GM12878 (cell line): ENCODE measurements around the gene UBE2E2. TPM values are rescaled to one million over a fixed set of nuclear protein-coding genes. Genes with fewer than 3 reads are reported as not detected.

Experiments
- ESRRA ChIP-seq: IDR thresholded peaks from 2 replicates; pipeline ENCODE4 v1.6.1; 2012; ENCODE audit warnings: mild to moderate bottlenecking, low read length, improper control_type of control experiment
- HDGF ChIP-seq: fragments of 450-650 bp; IDR thresholded peaks from 2 replicates; pipeline ENCODE4 v1.6.1; 2016; ENCODE audit warnings: antibody characterized with exemption
- LARP7 ChIP-seq: fragments of 450-650 bp; IDR thresholded peaks from 2 replicates; pipeline ENCODE4 v1.6.1; 2017; ENCODE audit warnings: mild to moderate bottlenecking
- ZNF207 ChIP-seq: fragments of 450-650 bp; IDR thresholded peaks from 2 replicates; pipeline ENCODE4 v1.6.1; 2014; ENCODE audit warnings: antibody characterized with exemption, mild to moderate bottlenecking, borderline replicate concordance
- polyA plus RNA-seq, 11 experiments: library from polyadenylated mRNA; depleted of rRNA in 4 of 11; unstranded in 6 of 11; stranded (reverse) in 5 of 11; fragments of >200 nt; fragmentation: Nextera tagmentation in 4 of 11; fragmentation: Illumina TruSeq in 1 of 11; extraction: Ambion mirVana in 4 of 11; extraction: Trizol in 1 of 11; gene quantifications; 1 replicate in 1 of 11; 2 replicates in 10 of 11; pipeline versions ENCODE4 v1.2.1 to v1.2.3, GENCODE V29; 2011 to 2016; ENCODE audit warnings: inconsistent platforms in 2 of 11, missing spikeins in 2 of 11, low read depth in 1 of 11
- total RNA-seq, 4 experiments: library from RNA; depleted of rRNA in 3 of 4; stranded (reverse); fragments of >200 nt in 3 of 4; fragmentation: Illumina TruSeq in 1 of 4; extraction: Trizol in 1 of 4; gene quantifications; 2 replicates each; pipeline versions ENCODE4 v1.2.1 to v1.2.3, GENCODE V29; 2013 to 2021
- TF ChIP-seq, protein P1 (sequence below): fragments of 450-650 bp; IDR thresholded peaks from 2 replicates; pipeline ENCODE4 v1.6.1; 2016; ENCODE audit warnings: mild to moderate bottlenecking, moderate library complexity, borderline replicate concordance
- TF ChIP-seq, protein P2 (sequence below): fragments of 450-650 bp; IDR thresholded peaks from 2 replicates; pipeline ENCODE4 v1.6.1; 2017; ENCODE audit warnings: borderline replicate concordance
- TF ChIP-seq, protein P3 (sequence below): IDR thresholded peaks from 2 replicates; pipeline ENCODE4 v1.6.1; 2012; ENCODE audit warnings: low read depth, low read length, improper control_type of control experiment

Gene UBE2E2
- total and polyA plus RNA-seq, 10 of the 15 experiments (the other 5 are each of a cell fraction or from before 2014, with no cell fraction given), result 8.7 to 71.0 (median 36.4) TPM

DNA sequence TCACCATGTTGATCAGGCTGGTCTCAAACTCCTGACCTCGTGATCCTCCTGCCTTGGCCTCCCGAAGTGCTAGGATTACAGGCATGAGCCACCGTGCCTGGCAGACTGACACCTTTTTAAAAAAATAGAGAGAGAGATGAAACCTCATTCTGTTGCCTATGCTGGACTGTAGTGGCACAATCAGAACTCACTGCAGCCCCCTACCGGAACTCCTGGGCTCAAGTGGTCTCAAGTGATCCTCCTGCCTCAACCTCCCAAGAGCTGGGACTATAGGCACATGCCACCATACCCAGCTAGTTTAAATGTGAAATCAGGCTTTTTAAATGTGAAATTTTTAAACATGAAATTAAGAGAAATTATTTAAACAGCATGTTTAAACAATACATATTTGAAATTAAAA, 337.5 kb downstream of the UBE2E2 start (continued):
- TF ChIP-seq, protein P1, sequence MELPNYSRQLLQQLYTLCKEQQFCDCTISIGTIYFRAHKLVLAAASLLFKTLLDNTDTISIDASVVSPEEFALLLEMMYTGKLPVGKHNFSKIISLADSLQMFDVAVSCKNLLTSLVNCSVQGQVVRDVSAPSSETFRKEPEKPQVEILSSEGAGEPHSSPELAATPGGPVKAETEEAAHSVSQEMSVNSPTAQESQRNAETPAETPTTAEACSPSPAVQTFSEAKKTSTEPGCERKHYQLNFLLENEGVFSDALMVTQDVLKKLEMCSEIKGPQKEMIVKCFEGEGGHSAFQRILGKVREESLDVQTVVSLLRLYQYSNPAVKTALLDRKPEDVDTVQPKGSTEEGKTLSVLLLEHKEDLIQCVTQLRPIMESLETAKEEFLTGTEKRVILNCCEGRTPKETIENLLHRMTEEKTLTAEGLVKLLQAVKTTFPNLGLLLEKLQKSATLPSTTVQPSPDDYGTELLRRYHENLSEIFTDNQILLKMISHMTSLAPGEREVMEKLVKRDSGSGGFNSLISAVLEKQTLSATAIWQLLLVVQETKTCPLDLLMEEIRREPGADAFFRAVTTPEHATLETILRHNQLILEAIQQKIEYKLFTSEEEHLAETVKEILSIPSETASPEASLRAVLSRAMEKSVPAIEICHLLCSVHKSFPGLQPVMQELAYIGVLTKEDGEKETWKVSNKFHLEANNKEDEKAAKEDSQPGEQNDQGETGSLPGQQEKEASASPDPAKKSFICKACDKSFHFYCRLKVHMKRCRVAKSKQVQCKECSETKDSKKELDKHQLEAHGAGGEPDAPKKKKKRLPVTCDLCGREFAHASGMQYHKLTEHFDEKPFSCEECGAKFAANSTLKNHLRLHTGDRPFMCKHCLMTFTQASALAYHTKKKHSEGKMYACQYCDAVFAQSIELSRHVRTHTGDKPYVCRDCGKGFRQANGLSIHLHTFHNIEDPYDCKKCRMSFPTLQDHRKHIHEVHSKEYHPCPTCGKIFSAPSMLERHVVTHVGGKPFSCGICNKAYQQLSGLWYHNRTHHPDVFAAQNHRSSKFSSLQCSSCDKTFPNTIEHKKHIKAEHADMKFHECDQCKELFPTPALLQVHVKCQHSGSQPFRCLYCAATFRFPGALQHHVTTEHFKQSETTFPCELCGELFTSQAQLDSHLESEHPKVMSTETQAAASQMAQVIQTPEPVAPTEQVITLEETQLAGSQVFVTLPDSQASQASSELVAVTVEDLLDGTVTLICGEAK, result no peak
- TF ChIP-seq HDGF (no peak), LARP7 (no peak), ESRRA (no peak), ZNF207 (no peak)
- TF ChIP-seq, protein P2, sequence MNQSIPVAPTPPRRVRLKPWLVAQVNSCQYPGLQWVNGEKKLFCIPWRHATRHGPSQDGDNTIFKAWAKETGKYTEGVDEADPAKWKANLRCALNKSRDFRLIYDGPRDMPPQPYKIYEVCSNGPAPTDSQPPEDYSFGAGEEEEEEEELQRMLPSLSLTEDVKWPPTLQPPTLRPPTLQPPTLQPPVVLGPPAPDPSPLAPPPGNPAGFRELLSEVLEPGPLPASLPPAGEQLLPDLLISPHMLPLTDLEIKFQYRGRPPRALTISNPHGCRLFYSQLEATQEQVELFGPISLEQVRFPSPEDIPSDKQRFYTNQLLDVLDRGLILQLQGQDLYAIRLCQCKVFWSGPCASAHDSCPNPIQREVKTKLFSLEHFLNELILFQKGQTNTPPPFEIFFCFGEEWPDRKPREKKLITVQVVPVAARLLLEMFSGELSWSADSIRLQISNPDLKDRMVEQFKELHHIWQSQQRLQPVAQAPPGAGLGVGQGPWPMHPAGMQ, result no peak
- TF ChIP-seq, protein P3, sequence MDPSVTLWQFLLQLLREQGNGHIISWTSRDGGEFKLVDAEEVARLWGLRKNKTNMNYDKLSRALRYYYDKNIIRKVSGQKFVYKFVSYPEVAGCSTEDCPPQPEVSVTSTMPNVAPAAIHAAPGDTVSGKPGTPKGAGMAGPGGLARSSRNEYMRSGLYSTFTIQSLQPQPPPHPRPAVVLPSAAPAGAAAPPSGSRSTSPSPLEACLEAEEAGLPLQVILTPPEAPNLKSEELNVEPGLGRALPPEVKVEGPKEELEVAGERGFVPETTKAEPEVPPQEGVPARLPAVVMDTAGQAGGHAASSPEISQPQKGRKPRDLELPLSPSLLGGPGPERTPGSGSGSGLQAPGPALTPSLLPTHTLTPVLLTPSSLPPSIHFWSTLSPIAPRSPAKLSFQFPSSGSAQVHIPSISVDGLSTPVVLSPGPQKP, result no peak
